ENCODE measurements around the gene TMPRSS4. TPM values are rescaled to one million over a fixed set of nuclear protein-coding genes. Genes with fewer than 3 reads are reported as not detected.

Gene TMPRSS4
- total and polyA plus RNA-seq, 7 donors = 0.12 to 0.47 TPM; not detected in 5

- Histone ChIP-seq H3K4me1 (no peaks in the 10 kb centered on the region), H3K36me3 (ENCODE audit: insufficient read depth in 1 of 2, low read depth in 1 of 2) (no peaks in the 10 kb centered on the region), H3K27ac (no peak overlapping the region), H3K4me3 (no peak overlapping the region), H3K9me3 (no peaks in the 10 kb centered on the region), H3K27me3 (ENCODE audit: insufficient read depth in 3 of 3, low read length in 2 of 3) (no peaks in the 10 kb centered on the region)
- intact Hi-C loops (cut with DNase I) = no loop called here
- WGBS, 3 donors = 58 to 71% (median 63%) methylated on average over 24 of the region's 24 CpGs
- DNase-seq (peak in 1 of 2 donors; percentile 26), ATAC-seq (no peak)
- TF ChIP-seq CTCF (IDR thresholded peaks at IDR 0.05) = no peak
Measured at GRCh38 chr11:118068206-118068944, 8.5 kb upstream of the TMPRSS4 start.

GRCh38 chr11:118068945-118069612 lies 7.8 kb upstream of the TMPRSS4 start:
- peak in 1 of 2 donors; percentile 8 for DNase-seq
- no peak for ATAC-seq
- H3K36me3 ChIP-seq (ENCODE audit: insufficient read depth in 1 of 2, low read depth in 1 of 2) = no peaks in the 10 kb centered on the region
- no peaks in the 10 kb centered on the region for H3K27me3 ChIP-seq (ENCODE audit: insufficient read depth in 3 of 3, low read length in 2 of 3)
- TF ChIP-seq CTCF (IDR thresholded peaks at IDR 0.05) = no peak
- intact Hi-C loops (cut with DNase I) = no loop called here
- H3K4me1 ChIP-seq = no peaks in the 10 kb centered on the region
- no peak overlapping the region for H3K27ac ChIP-seq
- no peaks in the 10 kb centered on the region for H3K9me3 ChIP-seq
- WGBS, 3 donors = 88 to 91% (median 89%) methylated on average over 10 of the region's 10 CpGs
- no peak overlapping the region for H3K4me3 ChIP-seq

GRCh38 chr11:118071416-118072030 lies 5.4 kb upstream of the TMPRSS4 start:
- no peaks in the 10 kb centered on the region for H3K9me3 ChIP-seq
- ATAC-seq = no peak
- TF ChIP-seq CTCF (IDR thresholded peaks at IDR 0.05) = no peak
- H3K36me3 ChIP-seq (ENCODE audit: insufficient read depth in 1 of 2, low read depth in 1 of 2) = no peaks in the 10 kb centered on the region
- WGBS, 3 donors = 76 to 82% (median 78%) methylated on average over 3 of the region's 3 CpGs
- intact Hi-C loops (cut with DNase I) = no loop called here
- DNase-seq = no peak
- H3K4me3 ChIP-seq = no peak overlapping the region
- no peaks in the 10 kb centered on the region for H3K4me1 ChIP-seq
- H3K27me3 ChIP-seq (ENCODE audit: insufficient read depth in 3 of 3, low read length in 2 of 3) = no peaks in the 10 kb centered on the region
- no peak overlapping the region for H3K27ac ChIP-seq

GRCh38 chr11:118073554-118073953 lies 3.3 kb upstream of the TMPRSS4 start:
- Histone ChIP-seq H3K9me3 (no peaks in the 10 kb centered on the region), H3K4me1 (no peaks in the 10 kb centered on the region), H3K27ac (no peak overlapping the region), H3K4me3 (no peak overlapping the region), H3K27me3 (ENCODE audit: insufficient read depth in 3 of 3, low read length in 2 of 3) (no peaks in the 10 kb centered on the region), H3K36me3 (ENCODE audit: insufficient read depth in 1 of 2, low read depth in 1 of 2) (no peaks in the 10 kb centered on the region)
- 66 to 79% (median 77%) methylated on average over 9 of the region's 9 CpGs for WGBS, 3 donors
- DNase-seq = peak in 1 of 2 donors; percentile 24
- intact Hi-C loops (cut with DNase I) = no loop called here
- no peak for ATAC-seq
- TF ChIP-seq CTCF (IDR thresholded peaks at IDR 0.05) = no peak

Measured in psoas muscle (tissue), 8 donors.